IPS-15b (cell line): Measurements from ENCODE around the gene ATG7.
"Not testable (repeated sequence)": the region's sequence is repeated elsewhere in the genome, so short reads cannot be mapped to it uniquely, and the experiment has no call there.

Experiments used
- H3K27me3 ChIP-seq: one replicate; pipeline ENCODE4 v1.6.1; 2013; ENCODE audit warnings: low read length; ENCODE audit not compliant: control insufficient read depth, insufficient read depth
- H3K36me3 ChIP-seq: one replicate; pipeline ENCODE4 v1.6.1; 2013; ENCODE audit warnings: low read length; ENCODE audit not compliant: control insufficient read depth, insufficient read depth
- H3K4me1 ChIP-seq: one replicate; pipeline ENCODE4 v1.6.1; 2013; ENCODE audit warnings: mild to moderate bottlenecking, low read length; ENCODE audit not compliant: control insufficient read depth, insufficient read depth
- H3K4me3 ChIP-seq: one replicate; pipeline ENCODE4 v1.5.1; 2013; ENCODE audit warnings: low read depth, low read length
- H3K9ac ChIP-seq: one replicate; pipeline ENCODE4 v1.6.1; 2013; ENCODE audit warnings: low read depth, mild to moderate bottlenecking, low read length
- H3K9me3 ChIP-seq: one replicate; pipeline ENCODE4 v1.6.1; 2013; ENCODE audit warnings: mild to moderate bottlenecking, low read length; ENCODE audit not compliant: control insufficient read depth, insufficient read depth

ATG7 gene

DNA sequence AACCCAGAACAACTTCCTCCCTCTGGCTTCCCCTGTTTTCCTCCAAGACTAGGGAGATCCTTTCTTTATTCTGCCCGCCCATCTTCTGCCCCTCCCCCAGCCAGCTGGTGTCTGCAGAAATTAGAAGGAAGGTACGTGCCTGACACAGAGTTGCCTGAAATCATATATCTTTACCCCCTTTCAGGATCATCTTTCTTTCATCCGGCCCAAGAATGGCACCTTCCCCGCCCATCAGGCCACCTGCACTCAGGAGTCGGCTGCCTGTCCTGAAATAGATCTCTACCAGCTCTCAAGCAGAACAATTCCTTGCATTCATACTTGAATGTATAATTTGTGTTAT is 237.8 kb downstream of the ATG7 start:
- Histone ChIP-seq H3K4me3 (no peak overlapping the region), H3K27me3 (no peaks in the 10 kb centered on the region), H3K4me1 (peaks cover 16% of the 10 kb centered on the region), H3K9me3 (no peaks in the 10 kb centered on the region), H3K36me3 (no peaks in the 10 kb centered on the region), H3K9ac (no peak overlapping the region)

DNA sequence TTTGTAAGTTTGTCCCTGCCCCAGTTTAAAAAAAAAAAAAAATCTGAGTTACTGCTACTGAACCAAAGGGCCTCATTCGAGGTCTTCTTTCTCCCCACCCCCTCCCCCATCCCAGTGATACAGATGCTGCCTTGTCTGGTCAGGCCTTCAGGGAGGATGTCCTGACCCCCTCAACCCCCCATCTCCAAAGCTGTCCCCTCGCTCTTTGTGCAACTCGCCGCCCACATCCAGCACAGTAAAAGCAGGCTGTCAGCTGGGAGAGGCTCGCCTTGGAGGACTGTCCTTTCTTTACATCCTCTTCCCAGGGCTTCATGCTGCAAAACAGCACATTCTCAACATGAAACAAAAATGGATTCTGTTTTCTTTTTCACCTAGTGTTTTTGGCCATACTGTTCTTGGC is 238.2 kb downstream of the ATG7 start:
- Histone ChIP-seq H3K9me3 (no peaks in the 10 kb centered on the region), H3K27me3 (no peaks in the 10 kb centered on the region), H3K4me1 (peaks cover 16% of the 10 kb centered on the region), H3K36me3 (no peaks in the 10 kb centered on the region), H3K4me3 (no peak overlapping the region), H3K9ac (no peak overlapping the region)

DNA sequence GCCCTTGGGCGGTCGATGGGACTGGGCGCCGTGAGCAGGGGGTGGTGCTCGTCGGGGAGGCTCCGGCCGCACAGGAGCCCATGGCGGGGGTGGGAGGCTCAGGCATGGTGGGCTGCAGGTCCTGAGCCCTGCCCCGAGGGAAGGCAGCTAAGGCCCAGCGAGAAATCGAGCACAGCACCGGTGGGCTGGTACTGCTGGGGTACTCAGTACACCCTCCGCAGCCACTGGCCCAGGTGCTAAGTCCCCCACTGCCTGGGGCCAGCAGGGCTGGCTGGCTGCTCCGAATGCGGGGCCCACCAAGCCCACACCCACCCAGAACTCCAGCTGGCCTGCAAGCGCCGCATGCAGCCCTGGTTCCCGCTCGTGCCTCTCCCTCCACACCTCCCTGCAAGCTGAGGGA is 239.4 kb downstream of the ATG7 start:
- not testable (repeated sequence) for H3K27me3 ChIP-seq, H3K4me3 ChIP-seq, H3K9ac ChIP-seq, H3K9me3 ChIP-seq, H3K36me3 ChIP-seq
- H3K4me1 ChIP-seq: peaks cover 16% of the 10 kb centered on the region

DNA sequence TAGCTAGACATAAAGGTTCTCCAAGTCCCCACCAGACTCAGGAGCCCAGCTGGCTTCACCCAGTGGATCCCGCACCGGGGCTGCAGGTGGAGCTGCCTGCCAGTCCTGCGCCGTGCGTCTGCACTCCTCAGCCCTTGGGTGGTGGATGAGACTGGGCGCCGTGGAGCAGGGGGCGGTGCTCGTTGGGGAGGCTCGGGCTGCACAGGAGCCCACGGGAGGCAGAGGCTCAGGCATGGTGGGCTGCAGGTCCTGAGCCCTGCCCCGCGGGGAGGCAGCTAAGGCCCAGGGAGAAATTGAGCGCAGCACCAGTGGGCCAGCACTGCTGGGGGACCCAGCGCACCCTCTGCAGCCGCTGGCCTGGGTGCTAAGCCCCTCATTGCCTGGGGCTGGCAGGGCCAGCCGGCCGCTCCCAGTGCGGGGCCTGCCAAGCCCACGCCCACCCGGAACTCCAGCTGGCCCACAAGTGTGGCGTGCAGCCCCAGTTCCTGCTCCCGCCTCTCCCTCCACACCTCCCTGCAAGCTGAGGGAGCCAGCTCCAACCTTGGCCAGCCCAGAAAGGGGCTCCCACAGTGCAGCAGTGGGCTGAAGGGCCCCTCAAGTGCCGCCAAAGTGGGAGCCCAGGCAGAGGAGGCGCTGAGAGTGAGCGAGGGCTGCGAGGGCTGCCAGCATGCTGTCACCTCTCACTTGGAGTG is 241.1 kb downstream of the ATG7 start:
- H3K9ac ChIP-seq, H3K9me3 ChIP-seq, H3K36me3 ChIP-seq, H3K4me3 ChIP-seq, H3K27me3 ChIP-seq: not testable (repeated sequence)
- peaks cover 16% of the 10 kb centered on the region for H3K4me1 ChIP-seq

DNA sequence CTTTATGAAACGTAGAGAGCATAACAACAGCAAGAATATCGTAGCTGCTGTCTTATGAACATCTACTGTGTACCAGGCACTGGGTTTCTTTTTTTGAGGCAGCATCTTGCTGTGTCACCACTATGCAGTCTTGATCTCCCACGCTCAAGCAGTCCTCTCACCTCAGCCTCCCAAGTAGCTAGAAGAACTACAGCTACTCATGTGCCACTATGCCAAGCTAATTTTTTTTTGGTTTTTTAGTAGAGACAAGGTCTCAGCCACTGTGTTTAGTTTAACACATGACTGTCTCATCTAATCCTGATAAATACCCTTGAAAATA is 241.6 kb downstream of the ATG7 start:
- Histone ChIP-seq H3K9me3 (no peaks in the 10 kb centered on the region), H3K4me3 (no peak overlapping the region), H3K27me3 (no peaks in the 10 kb centered on the region), H3K36me3 (no peaks in the 10 kb centered on the region), H3K4me1 (peaks cover 12% of the 10 kb centered on the region), H3K9ac (no peak overlapping the region)

DNA sequence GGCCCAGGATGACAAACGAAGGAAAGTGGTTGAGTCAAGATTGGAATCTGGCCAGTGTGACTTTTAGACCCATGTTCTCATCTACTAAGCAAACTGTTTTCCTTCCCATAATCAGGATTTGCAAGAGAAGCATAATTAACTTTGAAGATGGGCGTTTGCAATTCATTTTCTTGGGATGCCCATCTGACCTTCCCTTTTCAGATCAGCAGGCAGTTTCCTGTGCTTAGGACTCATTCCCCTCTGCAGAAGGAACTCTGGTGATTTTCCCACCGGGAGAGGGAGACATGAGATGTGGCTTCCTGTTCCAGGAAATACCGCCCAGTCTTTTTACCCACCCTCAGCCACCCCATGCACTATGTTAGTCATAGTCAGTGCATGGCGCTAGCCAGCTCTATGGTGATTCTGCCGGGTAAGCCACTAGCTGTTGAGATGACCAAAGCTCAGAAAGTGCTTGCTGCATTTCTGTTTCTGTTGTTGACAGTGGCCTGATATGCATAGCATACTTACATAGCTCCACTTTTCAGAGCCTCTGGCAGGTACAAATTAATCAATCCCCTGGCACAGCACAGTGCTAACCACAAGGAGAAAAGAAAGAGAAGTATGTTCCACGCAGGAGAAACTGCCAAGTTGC is 242.1 kb downstream of the ATG7 start:
- H3K9ac ChIP-seq: no peak overlapping the region
- no peak overlapping the region for H3K4me3 ChIP-seq
- H3K27me3 ChIP-seq: no peaks in the 10 kb centered on the region
- H3K9me3 ChIP-seq: no peaks in the 10 kb centered on the region
- H3K4me1 ChIP-seq: peaks cover 6% of the 10 kb centered on the region
- no peaks in the 10 kb centered on the region for H3K36me3 ChIP-seq

DNA sequence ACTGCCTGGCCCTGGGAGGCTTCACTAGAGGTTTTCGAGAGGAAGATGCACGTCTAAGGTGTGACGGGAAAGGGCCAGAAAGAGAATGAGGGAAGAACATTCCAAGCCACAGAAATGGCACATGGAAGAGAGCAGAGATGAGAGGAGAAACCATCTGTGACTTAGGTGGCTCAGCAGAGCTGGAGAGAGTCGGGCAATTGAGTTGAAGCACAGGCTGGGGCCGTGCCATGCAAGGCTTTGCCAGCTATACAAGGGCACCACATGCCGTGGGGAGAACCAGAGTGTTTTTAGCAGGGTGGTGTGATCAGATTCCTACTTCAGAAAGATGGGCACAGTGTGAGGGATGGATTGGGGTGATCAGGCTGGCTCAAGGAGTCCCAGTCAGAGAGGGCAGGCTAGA is 245.4 kb downstream of the ATG7 start:
- Histone ChIP-seq H3K36me3 (no peaks in the 10 kb centered on the region), H3K9ac (no peak overlapping the region), H3K9me3 (no peaks in the 10 kb centered on the region), H3K4me1 (no peaks in the 10 kb centered on the region), H3K27me3 (no peaks in the 10 kb centered on the region), H3K4me3 (no peak overlapping the region)

DNA sequence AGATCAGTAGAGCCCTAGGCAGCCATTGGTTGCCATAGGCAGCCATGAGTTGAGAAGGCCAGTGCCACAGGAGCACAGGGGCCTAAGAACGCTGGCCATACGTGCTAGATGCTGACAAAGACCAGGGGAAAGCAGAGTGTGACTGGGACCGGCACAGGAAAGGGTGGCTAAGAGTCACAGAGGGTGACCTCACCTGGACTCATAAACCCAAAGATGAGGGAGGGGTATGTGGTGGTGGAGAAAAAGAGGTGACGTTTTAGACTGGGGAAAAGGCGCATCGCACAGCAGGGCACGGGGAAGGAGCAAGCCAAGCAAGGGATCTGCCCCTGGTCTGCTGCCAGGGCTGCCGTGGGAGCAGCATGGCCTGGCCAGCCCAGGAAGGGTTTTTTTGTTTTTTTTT is 249.0 kb downstream of the ATG7 start:
- H3K27me3 ChIP-seq: no peaks in the 10 kb centered on the region
- H3K4me3 ChIP-seq: no peak overlapping the region
- H3K9me3 ChIP-seq: no peaks in the 10 kb centered on the region
- H3K9ac ChIP-seq: no peak overlapping the region
- no peaks in the 10 kb centered on the region for H3K36me3 ChIP-seq
- no peaks in the 10 kb centered on the region for H3K4me1 ChIP-seq

DNA sequence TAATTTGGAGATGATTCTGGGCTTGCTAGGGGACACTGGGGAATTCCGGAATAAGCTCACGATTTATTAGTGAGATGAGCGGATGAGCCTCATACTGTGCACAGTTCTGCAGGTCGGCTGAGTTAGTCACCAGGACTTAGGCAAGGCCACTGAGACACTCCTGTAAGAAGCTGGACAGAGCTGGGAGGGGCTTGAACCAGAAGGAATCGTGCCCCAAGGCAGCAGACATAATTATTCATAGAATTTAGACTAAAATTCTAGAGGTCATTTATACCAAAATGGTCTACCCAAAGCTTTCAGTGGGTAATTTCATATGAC is 250.2 kb downstream of the ATG7 start:
- Histone ChIP-seq H3K9me3 (no peaks in the 10 kb centered on the region), H3K27me3 (no peaks in the 10 kb centered on the region), H3K4me3 (no peak overlapping the region), H3K9ac (no peak overlapping the region), H3K4me1 (no peaks in the 10 kb centered on the region), H3K36me3 (no peaks in the 10 kb centered on the region)

DNA sequence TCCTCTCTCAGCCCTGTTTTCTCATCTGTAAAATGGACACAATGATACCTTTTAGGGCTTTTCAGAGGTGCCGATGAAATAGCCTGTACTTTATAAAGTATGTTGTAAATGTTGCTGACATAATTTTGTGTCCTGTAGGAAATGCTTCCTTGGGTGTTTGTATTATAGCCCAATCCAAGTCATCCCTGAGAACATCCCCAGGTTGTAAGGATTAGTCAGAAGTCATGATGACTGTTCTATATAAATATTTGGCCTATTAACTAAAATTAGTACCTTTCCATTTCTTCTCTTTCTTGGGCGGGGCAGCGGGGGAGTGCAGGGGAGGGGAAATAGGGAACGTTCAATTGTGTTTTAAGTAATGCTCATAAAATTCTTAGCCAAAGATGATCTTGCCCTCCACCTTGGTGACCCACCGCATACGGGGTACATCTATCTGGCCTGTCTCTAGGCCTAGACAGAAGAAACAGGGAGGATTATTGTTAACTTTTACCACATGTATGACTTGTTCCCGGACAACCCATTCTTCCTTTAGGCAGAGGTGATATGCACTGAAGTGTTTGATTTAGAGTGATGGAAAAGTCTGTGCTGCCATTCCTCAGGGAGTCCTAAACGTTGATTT is 250.9 kb downstream of the ATG7 start:
- H3K9me3 ChIP-seq: no peaks in the 10 kb centered on the region
- H3K36me3 ChIP-seq: no peaks in the 10 kb centered on the region
- no peak overlapping the region for H3K9ac ChIP-seq
- no peaks in the 10 kb centered on the region for H3K27me3 ChIP-seq
- H3K4me3 ChIP-seq: no peak overlapping the region
- no peaks in the 10 kb centered on the region for H3K4me1 ChIP-seq

DNA sequence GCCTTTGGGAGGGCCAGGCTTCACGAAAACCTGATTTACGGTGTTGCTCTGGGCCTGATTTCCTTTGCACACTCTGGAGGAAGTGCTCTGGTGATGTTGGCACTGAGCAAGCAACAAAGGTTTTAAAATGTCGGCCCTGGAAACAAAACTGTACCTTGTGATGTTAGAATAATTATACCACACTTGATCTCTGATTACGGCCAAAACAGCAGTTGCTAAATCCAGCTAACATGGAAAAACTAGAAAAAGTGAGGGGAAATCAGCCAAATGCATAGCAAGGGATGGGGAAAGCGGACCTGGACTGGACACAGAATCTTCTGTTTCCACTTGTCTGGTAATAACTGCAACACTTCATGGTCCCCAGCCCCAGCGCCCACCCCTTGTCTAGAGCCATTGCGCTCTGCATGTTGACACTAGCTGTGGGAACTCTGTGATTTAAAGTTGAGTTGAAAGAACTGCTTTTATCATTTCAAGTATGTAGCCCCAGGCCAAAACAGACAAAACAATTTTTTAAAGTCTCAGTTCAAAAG is 251.4 kb downstream of the ATG7 start:
- H3K4me1 ChIP-seq: no peaks in the 10 kb centered on the region

DNA sequence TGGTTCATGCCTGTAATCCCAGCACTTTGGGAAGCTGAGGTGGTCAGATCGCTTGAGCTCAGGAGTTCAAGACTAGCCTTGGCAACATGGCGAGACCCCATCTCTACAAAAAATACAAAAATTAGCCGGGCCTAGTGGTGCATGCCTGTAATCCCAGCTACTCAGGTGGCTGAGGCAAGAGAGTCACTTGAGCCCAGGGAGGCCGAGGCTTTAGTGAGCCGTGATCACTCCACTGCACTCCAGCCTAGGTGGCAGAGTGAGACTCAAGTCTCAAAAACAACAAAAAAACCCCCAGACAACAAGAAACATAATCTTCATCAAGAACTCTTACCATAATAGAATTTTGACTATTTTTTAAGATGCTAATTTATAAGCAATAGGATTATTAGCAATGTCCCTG is 253.9 kb downstream of the ATG7 start:
- H3K4me1 ChIP-seq, H3K9ac ChIP-seq, H3K27me3 ChIP-seq, H3K36me3 ChIP-seq, H3K9me3 ChIP-seq, H3K4me3 ChIP-seq: not testable (repeated sequence)

More for the DNA sequence above, 251.4 kb downstream of the ATG7 start:
- Histone ChIP-seq H3K9ac (no peak overlapping the region), H3K4me3 (no peak overlapping the region), H3K27me3 (no peaks in the 10 kb centered on the region), H3K36me3 (no peaks in the 10 kb centered on the region), H3K9me3 (no peaks in the 10 kb centered on the region)
